H54 (cell line): Measurements from ENCODE around the gene LPA.
"Not testable (repeated sequence)": the region's sequence is repeated elsewhere in the genome, so short reads cannot be mapped to it uniquely, and the experiment has no call there.

Experiments used
- DNase-seq: peaks from one replicate; pipeline ENCODE4 v3.0.0; 2011; ENCODE audit warnings: low spot score, mixed read lengths; ENCODE audit not compliant: insufficient read length
- FAIRE-seq: peaks from 3 replicates; lab custom pipeline; 2011; peaks lifted over from hg19 to GRCh38; lab: Jason Lieb, UNC
- POLR2A ChIP-seq: IDR thresholded peaks from 2 replicates; pipeline ENCODE4 v1.6.1; 2011; ENCODE audit warnings: low read depth, mild to moderate bottlenecking, low read length

The LPA gene

GRCh38 chr6:160583794-160584193 lies 80.3 kb downstream of the LPA start:
- FAIRE-seq: no peak
- TF ChIP-seq POLR2A: no peak

GRCh38 chr6:160581406-160581805 lies 82.7 kb downstream of the LPA start:
- TF ChIP-seq POLR2A: no peak
- FAIRE-seq: no peak
- DNase-seq: no peak

More at GRCh38 chr6:160583794-160584193, 80.3 kb downstream of the LPA start:
- no peak for DNase-seq

- not testable (repeated sequence) for DNase-seq, FAIRE-seq
These were observed 85.6 kb downstream of the LPA start for GRCh38 chr6:160578515-160578914.

- FAIRE-seq: no peak
- DNase-seq: no peak
- no peak for TF ChIP-seq POLR2A
These were observed 90.1 kb downstream of the LPA start for GRCh38 chr6:160573943-160574342.

DNA sequence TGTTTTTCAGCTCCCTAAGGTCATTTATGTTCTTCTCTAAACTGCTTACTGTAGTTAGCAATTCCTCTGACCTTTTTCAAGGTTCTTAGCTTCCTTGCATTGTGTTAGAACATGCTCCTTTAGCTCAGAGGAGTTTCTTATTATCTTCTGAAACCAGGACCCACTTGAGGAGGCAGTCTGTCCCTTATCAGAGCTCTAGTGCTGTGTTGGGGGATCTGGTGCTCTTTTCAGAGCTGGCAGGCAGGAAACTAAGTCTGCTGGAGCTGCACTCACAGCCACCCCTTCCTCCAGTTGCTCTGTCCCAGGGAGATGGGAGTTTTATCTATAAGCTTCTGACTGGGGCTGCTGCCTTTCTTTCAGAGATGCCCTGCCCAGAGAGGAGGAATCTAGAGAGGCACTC lies 92.9 kb downstream of the LPA start:
- not testable (repeated sequence) for FAIRE-seq, DNase-seq

DNA sequence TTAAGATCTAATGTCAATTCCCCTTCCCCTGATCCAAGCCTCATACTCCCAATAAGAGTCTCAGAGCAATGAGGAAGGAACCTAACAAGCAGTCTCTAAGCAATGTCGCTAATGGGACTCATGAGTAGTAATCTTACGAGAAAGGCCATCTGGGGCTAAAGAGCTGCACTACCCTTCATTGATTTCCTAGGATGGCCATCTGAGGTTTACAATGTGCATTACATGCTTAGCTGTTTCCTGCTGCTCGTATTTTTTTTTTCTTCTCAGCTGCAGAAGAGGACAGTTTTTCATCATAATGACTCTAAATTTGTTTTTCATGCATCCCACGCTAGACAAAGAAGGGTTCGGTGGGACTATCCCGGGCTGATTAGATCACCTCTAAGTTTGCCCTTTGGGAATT lies 119.3 kb downstream of the LPA start:
- no peak for FAIRE-seq
- DNase-seq: no peak
- no peak for TF ChIP-seq POLR2A

- FAIRE-seq (no peak), DNase-seq (no peak)
- TF ChIP-seq POLR2A: no peak
These were observed 128.8 kb downstream of the LPA start for GRCh38 chr6:160535270-160535669.

GRCh38 chr6:160534050-160534696 lies 129.9 kb downstream of the LPA start:
- no peak for TF ChIP-seq POLR2A
- DNase-seq: no peak
- FAIRE-seq: no peak

GRCh38 chr6:160532315-160532714 lies 131.8 kb downstream of the LPA start:
- FAIRE-seq (no peak), DNase-seq (no peak)
- TF ChIP-seq POLR2A: no peak

DNA sequence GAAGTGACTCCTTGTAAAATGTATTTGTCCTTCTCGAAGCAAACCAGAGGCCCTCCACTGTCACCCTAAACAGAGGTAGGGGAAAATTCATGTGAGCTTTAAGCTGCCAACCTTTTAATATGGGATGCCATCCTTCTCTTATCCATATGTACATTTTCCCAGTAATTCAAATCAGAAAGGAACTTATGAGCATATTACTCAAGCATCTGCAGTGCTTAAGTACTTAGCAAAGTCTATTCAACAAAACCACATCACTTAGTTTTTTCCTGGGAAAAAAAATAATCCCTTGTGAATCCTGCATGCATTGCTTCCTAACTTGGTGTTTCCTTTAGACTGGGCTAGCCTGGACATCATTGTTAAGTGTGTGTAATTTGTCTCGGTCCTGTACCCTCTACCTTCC lies 132.2 kb downstream of the LPA start:
- no peak for FAIRE-seq
- no peak for DNase-seq
- TF ChIP-seq POLR2A: no peak

DNA sequence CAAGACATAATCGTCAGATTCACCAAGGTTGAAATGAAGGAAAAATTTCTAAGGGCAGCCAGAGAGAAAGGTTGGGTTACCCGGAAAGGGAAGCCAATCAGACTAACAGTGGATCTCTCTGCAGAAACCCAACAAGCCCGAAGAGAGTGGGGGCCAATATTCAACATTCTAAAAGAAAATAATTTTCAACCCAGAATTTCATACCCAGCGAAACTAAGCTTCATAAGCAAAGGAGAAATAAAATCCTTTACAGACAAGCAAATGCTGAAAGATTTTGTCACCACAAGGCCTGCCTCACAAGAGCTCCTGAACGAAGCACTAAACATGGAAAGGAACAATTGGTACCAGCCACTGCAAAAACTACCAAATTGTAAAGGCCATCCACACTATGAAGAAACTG lies 134.6 kb downstream of the LPA start:
- not testable (repeated sequence) for DNase-seq, FAIRE-seq

GRCh38 chr6:160523223-160523622 lies 140.9 kb downstream of the LPA start:
- FAIRE-seq: no peak
- no peak for DNase-seq
- TF ChIP-seq POLR2A: no peak

- FAIRE-seq (no peak), DNase-seq (peak; percentile 41)
- no peak; the same call in 1 of the 2 replicates for TF ChIP-seq POLR2A
These were observed 143.8 kb downstream of the LPA start for GRCh38 chr6:160520043-160520904.

DNA sequence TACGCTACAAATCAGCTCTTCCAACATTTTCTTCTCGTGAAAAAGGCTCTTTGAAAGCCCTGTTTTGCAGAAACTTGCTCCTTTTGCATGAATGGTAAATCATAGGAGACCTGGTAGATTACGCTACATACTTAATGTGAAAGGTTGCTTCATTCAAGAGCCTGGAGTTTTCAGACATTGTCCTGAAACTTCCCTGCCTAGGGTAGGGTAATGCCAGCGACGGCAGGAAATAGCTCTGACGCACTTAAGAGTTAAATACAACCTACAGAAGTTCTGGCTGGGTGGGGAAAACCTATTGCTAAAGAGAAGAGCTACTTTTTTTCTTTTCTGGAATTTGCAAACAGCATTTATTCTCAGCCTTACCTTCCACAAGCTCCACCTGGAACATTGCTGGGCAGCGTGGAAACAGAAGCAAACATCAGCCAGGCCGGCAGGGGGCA lies 144.5 kb downstream of the LPA start:
- FAIRE-seq (no peak), DNase-seq (no peak)
- TF ChIP-seq POLR2A: no peak

- no peak for DNase-seq
- TF ChIP-seq POLR2A: no peak
- no peak for FAIRE-seq
These were observed 144.9 kb downstream of the LPA start for GRCh38 chr6:160519133-160519532.
